Esophagus squamous epithelium (tissue), 5 donors: ENCODE measurements around the gene ACTG1. TPM values are rescaled to one million over a fixed set of nuclear protein-coding genes. Genes with fewer than 3 reads are reported as not detected.

Experiments used
- DNase-seq: peaks from one replicate; lab custom pipeline; 2025; lab: John Stamatoyannopoulos, UW
- H3K27ac ChIP-seq, 4 donors: fragments of 200-600 bp; sonication (generic); one replicate each; pipeline ENCODE4 v1.5.1; 2016 to 2019; ENCODE audit warnings: mild to moderate bottlenecking in 1 of 4
- H3K27me3 ChIP-seq, 4 donors: fragments of 200-600 bp; sonication (generic); 1 replicate in 3 of 4; 2 replicates in 1 of 4; pipeline versions ENCODE4 v1.5.1 to v1.6.0; 2017 to 2021; ENCODE audit warnings: antibody characterized with exemption in 1 of 4
- H3K36me3 ChIP-seq, 3 donors: fragments of 200-600 bp; sonication (generic); one replicate each; pipeline ENCODE4 v1.5.1; 2016 to 2019
- H3K4me1 ChIP-seq, 3 donors: fragments of 200-600 bp; sonication (generic); one replicate each; pipeline ENCODE4 v1.5.1; 2017 to 2019
- H3K4me3 ChIP-seq, 4 donors: fragments of 200-600 bp; sonication (generic); 1 replicate in 3 of 4; 2 replicates in 1 of 4; pipeline ENCODE4 v1.5.1; 2016 to 2019; ENCODE audit warnings: mild to moderate bottlenecking in 2 of 4, moderate library complexity in 1 of 4
- H3K9me3 ChIP-seq, 3 donors: fragments of 200-600 bp; sonication (generic); one replicate each; pipeline ENCODE4 v1.5.1; 2016 to 2019
- POLR2A ChIP-seq, 4 donors: fragments of 450-650 bp; IDR thresholded peaks; one replicate each; pipeline ENCODE4 v1.6.1; 2017; ENCODE audit warnings: antibody characterized with exemption in 4 of 4, mild to moderate bottlenecking in 4 of 4, moderate library complexity in 3 of 4
- WGBS, 2 donors: methylation state at CpG; one replicate each; pipeline ENCODE4 v1.1.5; 2018; 5-methylcytosine and 5-hydroxymethylcytosine counted together
- intact Hi-C: fragments of 100-400 bp; cut with DNase I; formaldehyde crosslinking; loops from one replicate; pipeline ENCODE4 v1.15.0; 2022
- total RNA-seq, 4 donors: library from RNA; depleted of rRNA; stranded (reverse); fragments of >200 nt; gene quantifications; one replicate each; pipeline ENCODE4 v1.1.0, GENCODE V29; 2016
- TF ChIP-seq, protein P1 (sequence below), 6 experiments: fragments of 450-650 bp in 4 of 6; fragments of 200-600 bp in 2 of 6; sonication (generic) in 2 of 6; IDR thresholded peaks; one replicate each; pipeline ENCODE4 v1.5.1; 2016 to 2019; ENCODE audit warnings: antibody characterized with exemption in 6 of 6, mild to moderate bottlenecking in 4 of 6, moderate library complexity in 4 of 6
- donor health status: DM: yes; HTN: yes; CAD: no.

The ACTG1 gene
- total RNA-seq, 4 donors from 2014 or later = 3,349 to 6,664 (median 4,433) TPM

- Histone ChIP-seq H3K36me3 (peaks cover 16 to 69% (median 25%) of the 10 kb centered on the region in 3 donors), H3K27ac (no peak overlapping the region), H3K4me1 (peaks cover 15 to 33% (median 19%) of the 10 kb centered on the region in 3 donors), H3K9me3 (no peaks in the 10 kb centered on the region), H3K4me3 (no peak overlapping the region), H3K27me3 (no peaks in the 10 kb centered on the region)
- intact Hi-C loops = no loop called here
- 74 to 94% methylated on average over 8 to 11 of the region's 16 CpGs for WGBS, 2 donors
- DNase-seq = no peak
- TF ChIP-seq, protein P1, sequence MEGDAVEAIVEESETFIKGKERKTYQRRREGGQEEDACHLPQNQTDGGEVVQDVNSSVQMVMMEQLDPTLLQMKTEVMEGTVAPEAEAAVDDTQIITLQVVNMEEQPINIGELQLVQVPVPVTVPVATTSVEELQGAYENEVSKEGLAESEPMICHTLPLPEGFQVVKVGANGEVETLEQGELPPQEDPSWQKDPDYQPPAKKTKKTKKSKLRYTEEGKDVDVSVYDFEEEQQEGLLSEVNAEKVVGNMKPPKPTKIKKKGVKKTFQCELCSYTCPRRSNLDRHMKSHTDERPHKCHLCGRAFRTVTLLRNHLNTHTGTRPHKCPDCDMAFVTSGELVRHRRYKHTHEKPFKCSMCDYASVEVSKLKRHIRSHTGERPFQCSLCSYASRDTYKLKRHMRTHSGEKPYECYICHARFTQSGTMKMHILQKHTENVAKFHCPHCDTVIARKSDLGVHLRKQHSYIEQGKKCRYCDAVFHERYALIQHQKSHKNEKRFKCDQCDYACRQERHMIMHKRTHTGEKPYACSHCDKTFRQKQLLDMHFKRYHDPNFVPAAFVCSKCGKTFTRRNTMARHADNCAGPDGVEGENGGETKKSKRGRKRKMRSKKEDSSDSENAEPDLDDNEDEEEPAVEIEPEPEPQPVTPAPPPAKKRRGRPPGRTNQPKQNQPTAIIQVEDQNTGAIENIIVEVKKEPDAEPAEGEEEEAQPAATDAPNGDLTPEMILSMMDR (IDR thresholded peaks at IDR 0.05) = no peak
- TF ChIP-seq POLR2A (IDR thresholded peaks at IDR 0.05) = no peak
These were observed 36.5 kb upstream of the ACTG1 start for GRCh38 chr17:81549031-81549557.

DNA sequence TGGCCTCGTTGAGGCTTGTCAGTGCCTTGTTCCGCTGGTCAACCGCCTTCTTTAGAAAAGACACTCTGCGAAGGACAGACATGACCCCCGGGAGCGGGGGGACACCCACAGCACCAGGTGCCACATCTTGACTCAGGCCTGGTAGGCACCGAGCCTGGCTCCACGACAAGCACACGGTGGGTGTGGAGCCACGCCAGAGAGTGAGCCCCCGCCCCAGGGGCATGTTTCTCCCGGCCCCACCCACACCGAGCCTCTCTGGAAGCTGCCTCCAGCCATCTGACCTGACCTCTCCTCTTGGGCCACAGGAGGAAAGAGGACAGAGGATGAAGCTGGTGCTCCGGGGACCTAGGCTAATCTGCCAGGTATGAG is 35.0 kb upstream of the ACTG1 start:
- DNase-seq = no peak
- H3K9me3 ChIP-seq = no peaks in the 10 kb centered on the region
- peaks cover 16 to 84% (median 25%) of the 10 kb centered on the region in 3 donors for H3K36me3 ChIP-seq
- peaks cover 7 to 20% (median 9%) of the 10 kb centered on the region in 3 donors for H3K4me1 ChIP-seq
- TF ChIP-seq, protein P1 (IDR thresholded peaks at IDR 0.05) = no peak
- no peak for TF ChIP-seq POLR2A (IDR thresholded peaks at IDR 0.05)
- H3K27me3 ChIP-seq = no peaks in the 10 kb centered on the region
- H3K4me3 ChIP-seq = no peak overlapping the region
- intact Hi-C loops = no loop called here
- WGBS, 2 donors = 60 to 83% methylated on average over 2 of the region's 14 CpGs
- no peak overlapping the region for H3K27ac ChIP-seq

DNA sequence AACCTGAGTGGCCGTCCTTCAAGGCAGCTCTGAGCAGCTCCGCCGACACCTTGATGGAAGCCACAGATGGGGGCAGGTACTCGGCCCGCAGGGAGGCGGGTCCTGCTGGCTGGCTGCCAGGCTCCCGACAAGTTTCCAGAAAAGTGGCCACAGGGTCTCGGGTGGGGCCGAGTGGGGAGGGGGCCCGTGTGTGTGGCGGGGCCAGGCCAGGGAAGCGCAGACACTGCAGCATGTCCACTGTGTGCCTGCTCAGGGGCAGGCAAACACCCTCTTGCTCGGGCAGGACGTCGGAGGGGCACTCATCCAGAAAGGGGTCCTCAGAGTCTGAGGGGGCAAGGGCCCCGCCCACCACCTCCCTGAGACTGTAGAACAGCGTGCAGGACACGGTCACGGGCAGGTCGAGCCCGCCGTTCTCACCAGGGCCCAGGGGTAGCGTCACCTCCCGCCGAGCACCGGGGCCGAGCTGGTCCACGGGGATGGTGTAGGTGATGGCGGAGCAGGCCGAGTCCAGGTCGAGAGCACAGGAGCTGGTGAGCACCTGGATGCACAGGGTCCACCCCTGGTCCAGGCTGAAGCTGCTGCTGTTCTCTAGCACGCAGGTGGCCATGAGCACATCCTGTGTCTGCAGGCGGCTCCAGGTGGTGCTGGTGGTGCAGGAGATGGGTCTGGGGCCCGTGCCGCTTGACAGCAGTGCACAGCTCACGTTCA is 34.5 kb upstream of the ACTG1 start:
- intact Hi-C loops = no loop called here
- peaks cover 16 to 89% (median 25%) of the 10 kb centered on the region in 3 donors for H3K36me3 ChIP-seq
- TF ChIP-seq POLR2A (IDR thresholded peaks at IDR 0.05) = no peak
- TF ChIP-seq, protein P1 (IDR thresholded peaks at IDR 0.05) = no peak
- H3K9me3 ChIP-seq = no peaks in the 10 kb centered on the region
- peaks cover 7 to 20% (median 9%) of the 10 kb centered on the region in 3 donors for H3K4me1 ChIP-seq
- H3K27me3 ChIP-seq = no peaks in the 10 kb centered on the region
- DNase-seq = no peak
- H3K4me3 ChIP-seq = no peak overlapping the region
- WGBS, 2 donors = 83% methylated on average over 7 of the region's 36 CpGs; no CpG with 5 or more reads in 1 of the 2 donors
- H3K27ac ChIP-seq = no peak overlapping the region

GRCh38 chr17:81545160-81545949 is 32.8 kb upstream of the ACTG1 start:
- Histone ChIP-seq H3K4me1 (peaks cover 0 to 4% (median 0%) of the 10 kb centered on the region in 3 donors), H3K27ac (no peak overlapping the region), H3K9me3 (no peaks in the 10 kb centered on the region), H3K4me3 (no peak overlapping the region), H3K27me3 (no peaks in the 10 kb centered on the region), H3K36me3 (peaks cover 17 to 97% (median 28%) of the 10 kb centered on the region in 3 donors)
- TF ChIP-seq, protein P1 (IDR thresholded peaks at IDR 0.05) = no peak
- TF ChIP-seq POLR2A (IDR thresholded peaks at IDR 0.05) = no peak
- intact Hi-C loops = no loop called here
- no peak for DNase-seq
- WGBS, 2 donors = 81 to 93% methylated on average over 7 to 8 of the region's 24 CpGs
